ENCODE measurements around the gene TNS3. TPM values are rescaled to one million over a fixed set of nuclear protein-coding genes. Genes with fewer than 3 reads are reported as not detected.

The TNS3 gene
- total and polyA plus RNA-seq, 10 of the 15 experiments (the other 5 are each of a cell fraction or from before 2014, with no cell fraction given): 0.27 to 2.7 (median 0.79) TPM

- TF ChIP-seq, protein P1, sequence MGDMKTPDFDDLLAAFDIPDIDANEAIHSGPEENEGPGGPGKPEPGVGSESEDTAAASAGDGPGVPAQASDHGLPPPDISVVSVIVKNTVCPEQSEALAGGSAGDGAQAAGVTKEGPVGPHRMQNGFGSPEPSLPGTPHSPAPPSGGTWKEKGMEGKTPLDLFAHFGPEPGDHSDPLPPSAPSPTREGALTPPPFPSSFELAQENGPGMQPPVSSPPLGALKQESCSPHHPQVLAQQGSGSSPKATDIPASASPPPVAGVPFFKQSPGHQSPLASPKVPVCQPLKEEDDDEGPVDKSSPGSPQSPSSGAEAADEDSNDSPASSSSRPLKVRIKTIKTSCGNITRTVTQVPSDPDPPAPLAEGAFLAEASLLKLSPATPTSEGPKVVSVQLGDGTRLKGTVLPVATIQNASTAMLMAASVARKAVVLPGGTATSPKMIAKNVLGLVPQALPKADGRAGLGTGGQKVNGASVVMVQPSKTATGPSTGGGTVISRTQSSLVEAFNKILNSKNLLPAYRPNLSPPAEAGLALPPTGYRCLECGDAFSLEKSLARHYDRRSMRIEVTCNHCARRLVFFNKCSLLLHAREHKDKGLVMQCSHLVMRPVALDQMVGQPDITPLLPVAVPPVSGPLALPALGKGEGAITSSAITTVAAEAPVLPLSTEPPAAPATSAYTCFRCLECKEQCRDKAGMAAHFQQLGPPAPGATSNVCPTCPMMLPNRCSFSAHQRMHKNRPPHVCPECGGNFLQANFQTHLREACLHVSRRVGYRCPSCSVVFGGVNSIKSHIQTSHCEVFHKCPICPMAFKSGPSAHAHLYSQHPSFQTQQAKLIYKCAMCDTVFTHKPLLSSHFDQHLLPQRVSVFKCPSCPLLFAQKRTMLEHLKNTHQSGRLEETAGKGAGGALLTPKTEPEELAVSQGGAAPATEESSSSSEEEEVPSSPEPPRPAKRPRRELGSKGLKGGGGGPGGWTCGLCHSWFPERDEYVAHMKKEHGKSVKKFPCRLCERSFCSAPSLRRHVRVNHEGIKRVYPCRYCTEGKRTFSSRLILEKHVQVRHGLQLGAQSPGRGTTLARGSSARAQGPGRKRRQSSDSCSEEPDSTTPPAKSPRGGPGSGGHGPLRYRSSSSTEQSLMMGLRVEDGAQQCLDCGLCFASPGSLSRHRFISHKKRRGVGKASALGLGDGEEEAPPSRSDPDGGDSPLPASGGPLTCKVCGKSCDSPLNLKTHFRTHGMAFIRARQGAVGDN (IDR thresholded peaks at IDR 0.05): no peak
- TF ChIP-seq, protein P2, sequence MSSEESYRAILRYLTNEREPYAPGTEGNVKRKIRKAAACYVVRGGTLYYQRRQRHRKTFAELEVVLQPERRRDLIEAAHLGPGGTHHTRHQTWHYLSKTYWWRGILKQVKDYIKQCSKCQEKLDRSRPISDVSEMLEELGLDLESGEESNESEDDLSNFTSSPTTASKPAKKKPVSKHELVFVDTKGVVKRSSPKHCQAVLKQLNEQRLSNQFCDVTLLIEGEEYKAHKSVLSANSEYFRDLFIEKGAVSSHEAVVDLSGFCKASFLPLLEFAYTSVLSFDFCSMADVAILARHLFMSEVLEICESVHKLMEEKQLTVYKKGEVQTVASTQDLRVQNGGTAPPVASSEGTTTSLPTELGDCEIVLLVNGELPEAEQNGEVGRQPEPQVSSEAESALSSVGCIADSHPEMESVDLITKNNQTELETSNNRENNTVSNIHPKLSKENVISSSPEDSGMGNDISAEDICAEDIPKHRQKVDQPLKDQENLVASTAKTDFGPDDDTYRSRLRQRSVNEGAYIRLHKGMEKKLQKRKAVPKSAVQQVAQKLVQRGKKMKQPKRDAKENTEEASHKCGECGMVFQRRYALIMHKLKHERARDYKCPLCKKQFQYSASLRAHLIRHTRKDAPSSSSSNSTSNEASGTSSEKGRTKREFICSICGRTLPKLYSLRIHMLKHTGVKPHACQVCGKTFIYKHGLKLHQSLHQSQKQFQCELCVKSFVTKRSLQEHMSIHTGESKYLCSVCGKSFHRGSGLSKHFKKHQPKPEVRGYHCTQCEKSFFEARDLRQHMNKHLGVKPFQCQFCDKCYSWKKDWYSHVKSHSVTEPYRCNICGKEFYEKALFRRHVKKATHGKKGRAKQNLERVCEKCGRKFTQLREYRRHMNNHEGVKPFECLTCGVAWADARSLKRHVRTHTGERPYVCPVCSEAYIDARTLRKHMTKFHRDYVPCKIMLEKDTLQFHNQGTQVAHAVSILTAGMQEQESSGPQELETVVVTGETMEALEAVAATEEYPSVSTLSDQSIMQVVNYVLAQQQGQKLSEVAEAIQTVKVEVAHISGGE (CRISPR knock-in tag; IDR thresholded peaks at IDR 0.05): no peak
These were observed 131.9 kb downstream of the TNS3 start (continued) for GRCh38 chr7:47449810-47450590.

DNA sequence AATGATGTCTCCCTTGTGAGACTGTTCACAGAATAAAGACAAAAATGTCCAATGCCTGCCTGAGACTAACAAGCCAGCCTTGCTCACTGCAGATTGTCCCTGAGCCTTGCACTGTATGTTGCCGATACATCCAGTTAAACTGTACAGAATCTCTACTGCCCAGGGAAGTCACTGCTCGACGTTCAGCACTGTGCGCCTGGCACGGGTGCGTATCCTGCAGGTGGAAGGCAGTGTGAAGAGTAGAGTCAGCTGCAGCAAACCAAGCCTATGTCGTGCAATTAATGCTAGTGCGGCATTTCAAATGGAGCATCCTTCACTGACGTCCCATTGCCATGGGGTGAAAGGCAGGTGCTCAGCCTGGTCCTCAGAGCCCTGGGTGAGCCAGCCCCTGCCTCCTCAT lies 132.9 kb downstream of the TNS3 start:
- H3K27me3 ChIP-seq (replicated peaks in 1 of 2; ENCODE audit: control insufficient read depth in 2 of 2, insufficient read depth in 2 of 2, low read length in 1 of 2): no peaks in the 10 kb centered on the region; a peak in 1 of 4 replicates
- TF ChIP-seq IKZF2 (IDR thresholded peaks at IDR 0.05) (no peak), CBX5 (IDR thresholded peaks at IDR 0.05; ENCODE audit: low read depth) (no peak), BRCA1 (IDR thresholded peaks at IDR 0.05; ENCODE audit: low read depth, low read length) (no peak), ASH2L (IDR thresholded peaks at IDR 0.05; ENCODE audit: borderline replicate concordance, low read depth) (no peak), ATF2 (IDR thresholded peaks at IDR 0.05; ENCODE audit: low read length) (no peak)
- H3K9ac ChIP-seq (ENCODE audit: control insufficient read depth, insufficient read depth, low read length): no peak overlapping the region
- no peaks in the 10 kb centered on the region for H3K4me1 ChIP-seq (ENCODE audit: control insufficient read depth, insufficient read depth, low read length)
- H3K36me3 ChIP-seq (ENCODE audit: control insufficient read depth in 2 of 2, insufficient read depth in 2 of 2, low read length in 1 of 2): no peaks in the 10 kb centered on the region
- intact Hi-C loops (cut with micrococcal nuclease; ENCODE audit: unreplicated experiment): no loop called here
- ATAC-seq: no peak
- no peak overlapping the region for H3K4me2 ChIP-seq (ENCODE audit: control insufficient read depth, insufficient read depth)
- 64% methylated on average over 9 of the region's 9 CpGs for WGBS (ENCODE audit: insufficient coverage, insufficient replicate concordance, low lambda C conversion rate, missing lambda C conversion rate)
- no peak overlapping the region for H2AFZ ChIP-seq (ENCODE audit: control insufficient read depth, low read depth, low read length)
- ChIA-PET RAD21 (ENCODE audit: unreplicated experiment) (interaction anchor here (0.7 kb wide), 1 partner anchor 1915 kb away, joined by 3 read pairs; no protein-coding TSS in a partner anchor), POLR2A (no interaction called here), SMC1A (ENCODE audit: uncharacterized antibody, unreplicated experiment) (no interaction called here), CTCF (no interaction called here)
- H3K4me3 ChIP-seq: no peak overlapping the region
- no peak for FAIRE-seq
- H4K20me1 ChIP-seq (ENCODE audit: control insufficient read depth, insufficient read depth): no peaks in the 10 kb centered on the region
- no peaks in the 10 kb centered on the region for H3K79me2 ChIP-seq (ENCODE audit: control insufficient read depth, insufficient read depth, low read length)
- no peaks in the 10 kb centered on the region for H3K9me3 ChIP-seq (replicated peaks; ENCODE audit: control insufficient read depth, insufficient read depth, low read length)
- H3K27ac ChIP-seq (ENCODE audit: control insufficient read depth, insufficient read depth): no peak overlapping the region
- no TSS peak for BruUV-seq (replicated peaks)
- DNase-seq (ENCODE audit: low read depth, low spot score): no peak
- in situ Hi-C loops (cut with MboI): loop anchor here (5.0 kb wide), 1 partner anchor 373 kb away; no protein-coding TSS in a partner anchor

All from GM12878 (cell line).